ENCODE results near the gene MEOX1.

DNA sequence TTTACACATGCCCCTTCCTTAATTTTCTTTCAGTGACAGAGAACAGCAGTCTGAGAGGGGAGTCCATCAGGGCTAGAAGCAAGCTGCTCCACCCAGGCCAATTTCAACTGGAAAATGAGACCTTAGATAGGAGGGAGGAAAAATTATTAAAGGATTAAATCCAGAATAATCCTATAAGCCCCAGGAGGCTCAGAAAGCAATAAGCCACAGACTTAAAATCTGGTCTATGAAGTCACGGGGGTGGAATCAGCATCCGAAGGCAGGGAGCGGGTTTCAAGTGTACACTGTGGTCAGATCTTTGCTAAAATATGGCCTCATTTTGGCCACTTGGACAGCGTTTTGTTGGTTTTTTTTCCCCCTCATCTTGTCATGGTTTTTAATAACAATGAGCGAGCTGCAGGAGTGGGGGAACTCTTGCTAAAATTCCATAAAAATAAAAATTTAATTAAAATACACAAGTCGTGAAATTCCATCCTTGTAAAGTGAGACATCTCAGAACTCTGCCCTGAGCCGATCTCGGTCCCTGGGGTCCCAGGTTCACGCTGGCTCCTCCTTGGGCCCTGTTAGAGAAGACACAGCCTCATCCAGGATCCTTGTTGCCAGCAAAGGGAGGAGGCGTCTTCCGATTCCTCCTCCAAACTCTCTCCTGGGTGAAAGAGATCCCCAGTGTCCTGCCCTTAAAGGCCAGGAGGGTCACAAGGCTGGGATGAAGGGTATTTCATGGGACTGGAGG is 63.9 kb downstream of the MEOX1 start:
- TF ChIP-seq POLR2A (IDR thresholded peaks at IDR 0.05): no peak
- TF ChIP-seq, protein P1, sequence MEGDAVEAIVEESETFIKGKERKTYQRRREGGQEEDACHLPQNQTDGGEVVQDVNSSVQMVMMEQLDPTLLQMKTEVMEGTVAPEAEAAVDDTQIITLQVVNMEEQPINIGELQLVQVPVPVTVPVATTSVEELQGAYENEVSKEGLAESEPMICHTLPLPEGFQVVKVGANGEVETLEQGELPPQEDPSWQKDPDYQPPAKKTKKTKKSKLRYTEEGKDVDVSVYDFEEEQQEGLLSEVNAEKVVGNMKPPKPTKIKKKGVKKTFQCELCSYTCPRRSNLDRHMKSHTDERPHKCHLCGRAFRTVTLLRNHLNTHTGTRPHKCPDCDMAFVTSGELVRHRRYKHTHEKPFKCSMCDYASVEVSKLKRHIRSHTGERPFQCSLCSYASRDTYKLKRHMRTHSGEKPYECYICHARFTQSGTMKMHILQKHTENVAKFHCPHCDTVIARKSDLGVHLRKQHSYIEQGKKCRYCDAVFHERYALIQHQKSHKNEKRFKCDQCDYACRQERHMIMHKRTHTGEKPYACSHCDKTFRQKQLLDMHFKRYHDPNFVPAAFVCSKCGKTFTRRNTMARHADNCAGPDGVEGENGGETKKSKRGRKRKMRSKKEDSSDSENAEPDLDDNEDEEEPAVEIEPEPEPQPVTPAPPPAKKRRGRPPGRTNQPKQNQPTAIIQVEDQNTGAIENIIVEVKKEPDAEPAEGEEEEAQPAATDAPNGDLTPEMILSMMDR (IDR thresholded peaks at IDR 0.05): no peak
